Gastrocnemius medialis (tissue), 4 donors: ENCODE results near the gene POLG.

Source experiments
- CTCF ChIP-seq, 5 experiments: fragments of 450-650 bp in 3 of 5; fragments of 200-600 bp in 2 of 5; sonication (generic) in 2 of 5; IDR thresholded peaks in 4 of 5; conservative IDR thresholded peaks in 1 of 5; 1 replicate in 4 of 5; 2 replicates in 1 of 5; pipeline ENCODE4 v1.5.1; 2016 to 2019; ENCODE audit warnings: antibody characterized with exemption in 5 of 5, mild to moderate bottlenecking in 3 of 5, moderate library complexity in 3 of 5
- POLR2A ChIP-seq, 2 donors: fragments of 450-650 bp; IDR thresholded peaks; one replicate each; pipeline ENCODE4 v1.6.1; 2017; ENCODE audit warnings: antibody characterized with exemption in 2 of 2, mild to moderate bottlenecking in 2 of 2, moderate library complexity in 2 of 2

GRCh38 chr15:89374086-89374981, 39.7 kb upstream of the POLG start:
- TF ChIP-seq CTCF (IDR thresholded peaks at IDR 0.05 in 4 of 5, conservative IDR thresholded peaks at IDR 0.05 in 1 of 5) (no peak), POLR2A (IDR thresholded peaks at IDR 0.05) (no peak)
